ENCODE results near the gene NUMB.
A peak's percentile ranks its signal among the peaks of the same experiment; 100 is the strongest.
"Not testable (repeated sequence)": the region's sequence is repeated elsewhere in the genome, so short reads cannot be mapped to it uniquely, and the experiment has no call there.

Gene NUMB

GRCh38 chr14:73383356-73383755, 75.0 kb downstream of the NUMB start:
- H3K4me1 Mint-ChIP-seq (ENCODE audit: low read depth in 2 of 2) = peaks cover 7 to 15% of the 10 kb centered on the region in 2 donors
- H3K27me3 Mint-ChIP-seq = no peaks in the 10 kb centered on the region
- H3K4me3 Mint-ChIP-seq = no peak overlapping the region
- no peak for DNase-seq
- H3K36me3 Mint-ChIP-seq (ENCODE audit: insufficient read depth) = no peaks in the 10 kb centered on the region
- H3K27ac Mint-ChIP-seq = no peak overlapping the region
- H3K9me3 Mint-ChIP-seq = peaks cover 1 to 8% of the 10 kb centered on the region in 2 donors
- ATAC-seq (replicated peaks) = no peak

GRCh38 chr14:73381380-73382013, 76.8 kb downstream of the NUMB start:
- ATAC-seq (replicated peaks) (no peak), DNase-seq (no peak)
- H3K27me3 Mint-ChIP-seq = no peaks in the 10 kb centered on the region
- peaks cover 7 to 13% of the 10 kb centered on the region in 2 donors for H3K4me1 Mint-ChIP-seq (ENCODE audit: low read depth in 2 of 2)
- no peaks in the 10 kb centered on the region for H3K36me3 Mint-ChIP-seq (ENCODE audit: insufficient read depth)
- H3K4me3 Mint-ChIP-seq = no peak overlapping the region
- H3K9me3 Mint-ChIP-seq = peaks cover 1 to 8% of the 10 kb centered on the region in 2 donors
- H3K27ac Mint-ChIP-seq = no peak overlapping the region

DNA sequence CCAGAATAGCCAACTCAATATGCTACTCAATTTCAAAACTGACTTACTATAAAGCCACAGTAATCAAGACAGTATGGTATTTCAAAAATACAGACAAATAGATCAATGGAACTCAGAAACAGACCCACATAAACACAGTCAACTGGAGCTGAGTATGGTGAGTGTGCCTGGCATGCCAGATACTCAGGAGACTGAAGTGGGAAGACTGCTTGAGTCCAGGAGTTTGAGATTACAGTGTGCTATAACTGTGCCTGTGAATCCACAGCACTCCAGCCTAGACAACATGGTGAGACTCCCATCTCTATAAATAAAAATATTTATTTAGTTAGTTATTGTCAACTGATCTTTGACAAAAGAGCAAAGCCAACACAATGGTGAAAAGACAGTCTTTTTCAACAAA, 81.8 kb downstream of the NUMB start:
- Mint-ChIP-seq H3K4me3 (no peak overlapping the region), H3K4me1 (ENCODE audit: low read depth in 2 of 2) (peaks cover 7 to 12% of the 10 kb centered on the region in 2 donors), H3K27ac (peak overlapping the region in 1 of 2 donors; percentile 2), H3K36me3 (ENCODE audit: insufficient read depth) (no peaks in the 10 kb centered on the region), H3K9me3 (no peaks in the 10 kb centered on the region), H3K27me3 (no peaks in the 10 kb centered on the region)
- no peak for DNase-seq
- no peak for ATAC-seq (replicated peaks)

DNA sequence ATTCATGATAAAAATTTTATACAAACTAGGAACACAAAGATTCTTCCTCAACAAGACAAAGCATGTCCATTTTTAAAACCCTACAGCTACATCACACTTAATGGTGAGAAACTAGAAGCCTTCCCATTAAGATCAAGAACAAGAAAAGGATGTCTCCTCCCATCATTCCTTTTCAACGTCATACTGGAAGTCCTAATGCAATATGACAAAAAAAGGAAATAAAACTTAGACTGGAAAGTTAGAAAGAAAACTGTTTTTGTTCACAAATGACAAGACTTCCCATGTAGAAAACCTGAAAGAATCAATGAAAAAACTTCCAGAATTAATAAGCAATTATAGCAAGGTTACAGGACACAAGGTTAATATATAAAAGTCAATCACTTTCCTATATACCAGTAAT, 82.5 kb downstream of the NUMB start:
- peaks cover 7 to 12% of the 10 kb centered on the region in 2 donors for H3K4me1 Mint-ChIP-seq (ENCODE audit: low read depth in 2 of 2)
- no peak for DNase-seq
- H3K36me3 Mint-ChIP-seq (ENCODE audit: insufficient read depth) = no peaks in the 10 kb centered on the region
- ATAC-seq (replicated peaks) = no peak
- H3K9me3 Mint-ChIP-seq = no peaks in the 10 kb centered on the region
- H3K27me3 Mint-ChIP-seq = no peaks in the 10 kb centered on the region
- H3K4me3 Mint-ChIP-seq = no peak overlapping the region
- H3K27ac Mint-ChIP-seq = no peak overlapping the region

DNA sequence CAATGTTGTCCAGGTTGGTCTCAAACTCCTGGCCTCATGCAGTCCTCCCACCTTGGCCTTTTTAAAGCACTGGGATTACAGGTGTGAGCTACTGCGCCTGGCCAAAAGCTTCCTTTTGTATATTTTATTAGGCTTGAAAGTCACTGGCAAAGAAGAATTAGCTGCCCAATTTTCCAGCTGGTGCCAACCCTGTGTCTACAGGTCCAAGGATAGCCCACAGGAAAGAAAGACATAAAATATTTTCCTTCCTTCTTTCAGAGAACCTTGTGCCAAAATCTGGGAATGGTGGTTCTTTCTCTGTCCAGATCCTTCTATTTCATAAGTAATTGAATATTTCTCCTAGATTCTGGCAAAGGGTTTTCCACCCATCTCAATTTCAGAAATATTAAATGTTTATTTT, 84.1 kb downstream of the NUMB start:
- ATAC-seq (replicated peaks) = no peak
- Mint-ChIP-seq H3K4me1 (ENCODE audit: low read depth in 2 of 2) (peaks cover under 1 to 7% of the 10 kb centered on the region in 2 donors), H3K27me3 (no peaks in the 10 kb centered on the region)

DNA sequence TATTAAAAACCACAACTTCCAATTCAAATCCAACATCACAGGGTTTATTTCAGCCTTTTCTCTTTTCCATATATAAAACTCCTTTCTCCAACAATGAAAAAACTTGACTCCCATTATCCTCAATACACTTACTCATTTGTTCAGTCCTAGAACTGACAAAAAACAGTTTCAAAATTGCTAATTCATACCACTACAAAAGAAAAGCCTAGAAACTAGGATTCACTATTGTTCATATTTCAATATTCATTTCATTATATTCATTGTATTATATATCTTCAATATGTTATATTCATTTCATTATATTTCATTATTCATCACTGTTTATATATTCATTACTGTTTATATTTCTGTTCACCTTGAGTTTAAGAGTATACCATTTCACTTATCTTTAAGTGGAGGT, 85.8 kb downstream of the NUMB start:
- peaks cover 0 to 7% of the 10 kb centered on the region in 2 donors for H3K4me1 Mint-ChIP-seq (ENCODE audit: low read depth in 2 of 2)
- H3K4me3 Mint-ChIP-seq = no peak overlapping the region
- DNase-seq (no peak), ATAC-seq (replicated peaks) (no peak)
- no peaks in the 10 kb centered on the region for H3K27me3 Mint-ChIP-seq
- no peaks in the 10 kb centered on the region for H3K9me3 Mint-ChIP-seq
- no peaks in the 10 kb centered on the region for H3K36me3 Mint-ChIP-seq (ENCODE audit: insufficient read depth)
- H3K27ac Mint-ChIP-seq = peak overlapping the region in 1 of 2 donors; percentile 0

More for the DNA sequence above, 84.1 kb downstream of the NUMB start:
- DNase-seq = no peak
- H3K27ac Mint-ChIP-seq = peak overlapping the region; percentile 13 to 35
- no peak overlapping the region for H3K4me3 Mint-ChIP-seq
- H3K36me3 Mint-ChIP-seq (ENCODE audit: insufficient read depth) = no peaks in the 10 kb centered on the region
- H3K9me3 Mint-ChIP-seq = no peaks in the 10 kb centered on the region

DNA sequence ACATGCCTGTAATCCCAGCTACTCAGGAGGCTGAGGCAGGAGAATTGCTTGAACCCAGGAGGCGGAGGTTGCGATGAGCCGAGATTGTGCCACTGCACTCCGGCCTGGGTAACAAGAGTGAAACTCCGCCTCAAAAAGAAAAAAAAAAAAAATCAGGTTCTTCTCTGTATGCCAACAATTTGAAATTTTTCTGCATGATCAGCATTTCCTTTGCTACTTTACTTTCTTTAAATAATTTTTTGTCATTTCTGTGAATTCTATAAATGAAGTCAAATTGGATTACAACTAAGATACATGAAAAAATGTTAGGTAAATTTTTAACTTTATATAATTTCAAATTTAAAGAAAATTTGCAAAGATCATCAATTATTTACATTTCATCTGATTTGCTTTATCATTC, 87.8 kb downstream of the NUMB start:
- Mint-ChIP-seq H3K27ac (no peak overlapping the region), H3K9me3 (no peaks in the 10 kb centered on the region), H3K4me3 (no peak overlapping the region), H3K4me1 (ENCODE audit: low read depth in 2 of 2) (peaks cover 0 to 7% of the 10 kb centered on the region in 2 donors), H3K27me3 (no peaks in the 10 kb centered on the region), H3K36me3 (ENCODE audit: insufficient read depth) (no peaks in the 10 kb centered on the region)
- ATAC-seq (replicated peaks) (no peak), DNase-seq (no peak)

DNA sequence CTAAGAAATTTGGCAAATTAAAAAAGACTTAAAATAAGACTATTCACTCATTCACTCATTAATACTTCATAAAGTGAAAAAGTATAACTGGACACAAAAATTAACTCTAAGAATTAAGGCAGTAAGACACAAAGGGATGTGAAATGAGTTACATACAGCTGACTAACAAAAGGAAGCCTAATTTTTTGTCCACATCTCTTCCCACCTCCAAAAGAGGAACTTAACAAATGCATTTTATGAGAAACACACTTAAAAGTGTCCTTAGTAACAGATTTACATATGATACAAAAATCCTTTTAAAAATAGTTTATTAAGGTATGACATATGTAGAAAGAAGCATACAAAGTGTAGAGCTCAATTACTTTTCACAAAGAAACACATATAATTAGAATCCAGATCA, 88.9 kb downstream of the NUMB start:
- no peak for DNase-seq
- H3K4me3 Mint-ChIP-seq = no peak overlapping the region
- no peaks in the 10 kb centered on the region for H3K36me3 Mint-ChIP-seq (ENCODE audit: insufficient read depth)
- no peak for ATAC-seq (replicated peaks)
- no peak overlapping the region for H3K27ac Mint-ChIP-seq
- H3K9me3 Mint-ChIP-seq = no peaks in the 10 kb centered on the region
- H3K4me1 Mint-ChIP-seq (ENCODE audit: low read depth in 2 of 2) = peaks cover 0 to 7% of the 10 kb centered on the region in 2 donors
- H3K27me3 Mint-ChIP-seq = no peaks in the 10 kb centered on the region

DNA sequence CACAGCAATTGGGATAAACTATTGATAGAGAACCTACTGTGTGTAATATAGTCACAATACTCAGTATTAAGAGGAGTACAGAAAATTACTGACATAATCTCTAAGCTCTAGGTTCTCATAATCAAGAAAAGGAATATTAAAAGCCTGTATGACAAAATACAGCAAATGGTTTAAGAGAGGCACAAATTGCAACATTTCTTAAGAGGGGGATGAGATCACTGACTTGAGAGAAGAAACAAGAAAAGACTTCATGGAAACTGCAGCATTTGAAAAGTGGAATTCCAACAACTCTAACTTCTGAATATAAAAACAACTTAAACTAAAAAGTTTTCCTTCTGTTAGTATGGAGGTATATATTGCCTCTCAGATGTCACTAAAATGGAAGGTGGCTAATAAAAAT, 89.7 kb downstream of the NUMB start:
- ATAC-seq (replicated peaks) = no peak
- no peak overlapping the region for H3K27ac Mint-ChIP-seq
- peaks cover 0 to 7% of the 10 kb centered on the region in 2 donors for H3K4me1 Mint-ChIP-seq (ENCODE audit: low read depth in 2 of 2)
- DNase-seq = no peak
- H3K27me3 Mint-ChIP-seq = no peaks in the 10 kb centered on the region
- H3K4me3 Mint-ChIP-seq = no peak overlapping the region
- H3K36me3 Mint-ChIP-seq (ENCODE audit: insufficient read depth) = peaks cover 6% of the 10 kb centered on the region
- H3K9me3 Mint-ChIP-seq = no peaks in the 10 kb centered on the region

DNA sequence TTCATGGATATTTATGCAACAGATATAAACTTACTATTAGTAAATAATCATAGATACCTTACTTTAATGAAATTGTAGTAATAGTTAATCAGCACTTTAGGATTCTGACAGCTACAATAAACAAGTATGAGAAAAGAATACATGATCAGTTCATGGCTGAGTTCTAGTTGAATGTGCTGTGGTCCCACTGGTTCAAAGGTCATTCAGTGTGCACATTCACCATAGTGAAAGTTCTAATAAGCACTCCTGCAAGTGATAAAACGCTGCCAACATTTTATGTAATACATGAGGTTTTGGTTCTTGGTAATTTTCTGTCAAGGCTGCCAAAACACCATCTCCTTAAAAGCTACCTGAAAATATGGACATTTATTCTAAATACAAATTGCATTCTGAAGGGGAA, 92.6 kb downstream of the NUMB start:
- ATAC-seq (replicated peaks) (no peak), DNase-seq (no peak)
- Mint-ChIP-seq H3K27ac (no peak overlapping the region), H3K27me3 (no peaks in the 10 kb centered on the region), H3K36me3 (ENCODE audit: insufficient read depth) (peaks cover 11% of the 10 kb centered on the region), H3K4me3 (no peak overlapping the region), H3K9me3 (no peaks in the 10 kb centered on the region), H3K4me1 (ENCODE audit: low read depth in 2 of 2) (no peaks in the 10 kb centered on the region)

- no peaks in the 10 kb centered on the region for H3K9me3 Mint-ChIP-seq
- H3K4me1 Mint-ChIP-seq (ENCODE audit: low read depth in 2 of 2) = peaks cover 3 to 4% of the 10 kb centered on the region in 2 donors
- no peaks in the 10 kb centered on the region for H3K27me3 Mint-ChIP-seq
- DNase-seq (no peak), ATAC-seq (replicated peaks) (no peak)
- no peak overlapping the region for H3K27ac Mint-ChIP-seq
- H3K36me3 Mint-ChIP-seq (ENCODE audit: insufficient read depth) = peaks cover 11% of the 10 kb centered on the region
- H3K4me3 Mint-ChIP-seq = no peak overlapping the region
Measured at GRCh38 chr14:73364559-73364958, 93.8 kb downstream of the NUMB start.

- H3K36me3 Mint-ChIP-seq (ENCODE audit: insufficient read depth) = peaks cover 16% of the 10 kb centered on the region
- peaks cover 3 to 4% of the 10 kb centered on the region in 2 donors for H3K4me1 Mint-ChIP-seq (ENCODE audit: low read depth in 2 of 2)
- no peaks in the 10 kb centered on the region for H3K9me3 Mint-ChIP-seq
- H3K27me3 Mint-ChIP-seq = no peaks in the 10 kb centered on the region
- H3K27ac Mint-ChIP-seq = peak overlapping the region in 1 of 2 donors; percentile 9
- no peak overlapping the region for H3K4me3 Mint-ChIP-seq
- DNase-seq (no peak), ATAC-seq (replicated peaks) (no peak)
Measured at GRCh38 chr14:73359445-73359844, 98.9 kb downstream of the NUMB start.

GRCh38 chr14:73358187-73358586, 100.2 kb downstream of the NUMB start:
- H3K9me3 Mint-ChIP-seq = no peaks in the 10 kb centered on the region

GRCh38 chr14:73349091-73349490, 109.3 kb downstream of the NUMB start:
- not testable (repeated sequence) for H3K27me3 Mint-ChIP-seq; DNase-seq; ATAC-seq (replicated peaks); H3K4me1 Mint-ChIP-seq (ENCODE audit: low read depth in 2 of 2); H3K4me3 Mint-ChIP-seq; H3K36me3 Mint-ChIP-seq (ENCODE audit: insufficient read depth); H3K27ac Mint-ChIP-seq; H3K9me3 Mint-ChIP-seq

More at GRCh38 chr14:73358187-73358586, 100.2 kb downstream of the NUMB start:
- no peak for ATAC-seq (replicated peaks)
- no peak overlapping the region for H3K4me3 Mint-ChIP-seq
- DNase-seq = no peak
- H3K36me3 Mint-ChIP-seq (ENCODE audit: insufficient read depth) = peaks cover 14% of the 10 kb centered on the region
- peak overlapping the region in 1 of 2 donors; percentile 1 for H3K27ac Mint-ChIP-seq
- no peaks in the 10 kb centered on the region for H3K27me3 Mint-ChIP-seq
- H3K4me1 Mint-ChIP-seq (ENCODE audit: low read depth in 2 of 2) = peaks cover 3 to 4% of the 10 kb centered on the region in 2 donors
